GM23248 (cell line): ENCODE data around the gene IKZF3. TPM values are rescaled to one million over a fixed set of nuclear protein-coding genes. Genes with fewer than 3 reads are reported as not detected.
"Not testable (repeated sequence)": the region's sequence is repeated elsewhere in the genome, so short reads cannot be mapped to it uniquely, and the experiment has no call there.

Source experiments
- DNase-seq: peaks from one replicate; pipeline ENCODE4 v3.0.0-alpha.2; 2015
- H2AFZ ChIP-seq: fragments of 200-600 bp; sonication (generic); 2 replicates; pipeline ENCODE4 v1.6.1; 2016; ENCODE audit warnings: antibody characterized with exemption
- H3F3A ChIP-seq: fragments of 200-600 bp; sonication (generic); 2 replicates; pipeline ENCODE4 v1.6.1; 2016; ENCODE audit warnings: mild to moderate bottlenecking, antibody characterized with exemption, mixed run types; ENCODE audit not compliant: insufficient read depth
- H3K27ac ChIP-seq: fragments of 200-600 bp; sonication (generic); 2 replicates; pipeline ENCODE4 v1.5.1; 2016; ENCODE audit warnings: mild to moderate bottlenecking
- H3K27me3 ChIP-seq: fragments of 200-600 bp; sonication (generic); replicated peaks from 2 replicates; pipeline ENCODE4 v1.6.1; 2016; ENCODE audit warnings: mild to moderate bottlenecking; ENCODE audit not compliant: insufficient read depth
- H3K36me3 ChIP-seq: fragments of 200-600 bp; sonication (generic); 2 replicates; pipeline ENCODE4 v1.6.1; 2016; ENCODE audit warnings: low read depth, mild to moderate bottlenecking
- H3K4me1 ChIP-seq: fragments of 200-600 bp; sonication (generic); 2 replicates; pipeline ENCODE4 v1.6.1; 2016; ENCODE audit warnings: mild to moderate bottlenecking; ENCODE audit not compliant: insufficient read depth
- H3K4me2 ChIP-seq: fragments of 200-600 bp; sonication (generic); one replicate; pipeline ENCODE4 v1.6.1; 2016; ENCODE audit warnings: mild to moderate bottlenecking; ENCODE audit not compliant: unreplicated experiment
- H3K4me3 ChIP-seq: fragments of 200-600 bp; sonication (generic); 2 replicates; pipeline ENCODE4 v1.5.1; 2016; ENCODE audit warnings: mild to moderate bottlenecking
- H3K79me2 ChIP-seq: fragments of 200-600 bp; sonication (generic); 2 replicates; pipeline ENCODE4 v1.6.1; 2016; ENCODE audit warnings: mild to moderate bottlenecking; ENCODE audit not compliant: insufficient read depth
- H3K9ac ChIP-seq: fragments of 200-600 bp; sonication (generic); 2 replicates; pipeline ENCODE4 v1.6.1; 2016; ENCODE audit warnings: mild to moderate bottlenecking
- H3K9me2 ChIP-seq: fragments of 200-600 bp; sonication (generic); 2 replicates; pipeline ENCODE4 v1.6.1; 2016; ENCODE audit warnings: mixed run types, mild to moderate bottlenecking, moderate library complexity; ENCODE audit not compliant: insufficient read depth
- H3K9me3 ChIP-seq: fragments of 200-600 bp; sonication (generic); one replicate; pipeline ENCODE4 v1.6.1; 2017; ENCODE audit warnings: low read depth
- H4K20me1 ChIP-seq: fragments of 200-600 bp; sonication (generic); 2 replicates; pipeline ENCODE4 v1.6.0; 2016; ENCODE audit not compliant: insufficient read depth
- EZH2 ChIP-seq: fragments of 200-600 bp; sonication (generic); IDR thresholded peaks from 2 replicates; pipeline ENCODE4 v1.6.1; 2018; ENCODE audit warnings: antibody characterized with exemption, mild to moderate bottlenecking; ENCODE audit not compliant: insufficient read depth, poor library complexity, severe bottlenecking
- EZH2phosphoT487 ChIP-seq: fragments of 200-600 bp; sonication (generic); IDR thresholded peaks from 2 replicates; pipeline ENCODE4 v1.6.1; 2018; ENCODE audit warnings: antibody characterized with exemption, moderate library complexity, mild to moderate bottlenecking, low read depth; ENCODE audit not compliant: insufficient read depth
- WGBS, 2 experiments: methylation state at CpG; one replicate each; pipeline ENCODE4 v1.1.6; 2015 to 2017; ENCODE audit warnings: low lambda C conversion rate in 2 of 2, low coverage in 1 of 2; ENCODE audit errors: missing lambda C conversion rate in 2 of 2; 5-methylcytosine and 5-hydroxymethylcytosine counted together
- in situ Hi-C: fragments of 300-500 bp; cut with MboI; formaldehyde crosslinking; loops from 2 replicates; pipeline ENCODE4 v1.15.0; 2020
- polyA plus RNA-seq: library from polyadenylated mRNA; unstranded; fragments of >200 nt; fragmentation: Nextera tagmentation; extraction: Ambion mirVana; gene quantifications from 2 replicates; pipeline ENCODE4 v1.2.1, GENCODE V29; 2016
- total RNA-seq: library from RNA; depleted of rRNA; stranded (reverse); fragments of >200 nt; shearing (Covaris generic); gene quantifications from 2 replicates; pipeline ENCODE4 v1.2.3, GENCODE V29; 2014

The IKZF3 gene
- total and polyA plus RNA-seq, 2 experiments from 2014 or later: 0.09 TPM; not detected in 1

DNA sequence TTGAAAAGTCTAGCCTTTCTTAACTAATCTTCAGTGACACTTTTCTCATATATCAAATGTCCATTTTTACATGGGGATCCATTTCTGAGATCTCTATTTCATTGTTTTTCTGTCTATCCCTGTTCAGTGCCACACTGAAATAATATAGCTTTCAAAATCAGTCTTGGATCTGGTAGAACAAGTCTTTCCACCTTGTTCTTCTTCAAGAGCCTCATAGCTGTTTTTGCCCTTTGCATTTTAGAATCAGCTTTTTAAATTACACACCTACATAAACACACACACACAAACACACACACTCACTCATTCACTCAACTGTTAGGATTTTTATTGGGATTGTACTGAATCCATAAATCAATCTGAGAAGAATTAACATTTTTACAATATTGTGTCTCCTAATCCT lies 35.1 kb upstream of the IKZF3 start:
- H3K9me3 ChIP-seq: no peaks in the 10 kb centered on the region
- H3K4me3 ChIP-seq: no peak overlapping the region
- H3K4me1 ChIP-seq: no peaks in the 10 kb centered on the region
- DNase-seq: no peak
- no peak overlapping the region for H3K27ac ChIP-seq
- H3K9ac ChIP-seq: no peak overlapping the region
- H2AFZ ChIP-seq: no peak overlapping the region
- H4K20me1 ChIP-seq: no peaks in the 10 kb centered on the region
- H3K4me2 ChIP-seq: no peak overlapping the region
- no peaks in the 10 kb centered on the region for H3K9me2 ChIP-seq
- H3K27me3 ChIP-seq: no peaks in the 10 kb centered on the region; the same call in 1 of the 2 replicates
- no peaks in the 10 kb centered on the region for H3K79me2 ChIP-seq
- in situ Hi-C loops: no loop called here
- TF ChIP-seq EZH2phosphoT487 (no peak), EZH2 (no peak)
- no peaks in the 10 kb centered on the region for H3F3A ChIP-seq
- H3K36me3 ChIP-seq: no peaks in the 10 kb centered on the region

DNA sequence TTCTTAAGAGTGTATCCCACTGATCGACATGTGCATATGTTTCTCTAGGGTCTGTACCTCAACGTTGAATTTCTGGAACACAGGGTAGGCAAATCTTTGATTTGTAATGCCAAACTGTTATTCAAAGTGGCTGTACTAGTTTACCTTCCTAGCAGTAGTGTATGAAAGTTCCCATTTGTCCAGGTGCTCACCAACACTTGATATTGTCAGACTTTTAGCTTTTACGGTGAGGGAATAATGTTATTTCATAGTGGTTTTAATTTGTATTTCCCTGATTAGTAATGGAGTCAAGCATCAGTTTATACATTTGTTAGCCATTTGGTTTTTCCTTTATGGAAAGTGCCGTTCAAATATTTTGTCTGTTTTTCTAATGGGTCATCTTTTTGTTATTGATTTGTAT lies 34.0 kb upstream of the IKZF3 start:
- no peak for TF ChIP-seq EZH2phosphoT487
- TF ChIP-seq EZH2: no peak
- Histone ChIP-seq H3K9me3 (no peaks in the 10 kb centered on the region), H2AFZ (no peak overlapping the region), H3K79me2 (no peaks in the 10 kb centered on the region), H3K9ac (no peak overlapping the region), H3K9me2 (no peaks in the 10 kb centered on the region), H3K27me3 (no peaks in the 10 kb centered on the region; the same call in 1 of the 2 replicates), H3K4me3 (no peak overlapping the region), H3K4me2 (no peak overlapping the region), H3K36me3 (no peaks in the 10 kb centered on the region), H3K4me1 (no peaks in the 10 kb centered on the region), H3F3A (no peaks in the 10 kb centered on the region), H4K20me1 (no peaks in the 10 kb centered on the region), H3K27ac (no peak overlapping the region)
- in situ Hi-C loops: no loop called here
- DNase-seq: no peak
- WGBS, 2 experiments: 57 to 67% methylated on average over 4 of the region's 4 CpGs

DNA sequence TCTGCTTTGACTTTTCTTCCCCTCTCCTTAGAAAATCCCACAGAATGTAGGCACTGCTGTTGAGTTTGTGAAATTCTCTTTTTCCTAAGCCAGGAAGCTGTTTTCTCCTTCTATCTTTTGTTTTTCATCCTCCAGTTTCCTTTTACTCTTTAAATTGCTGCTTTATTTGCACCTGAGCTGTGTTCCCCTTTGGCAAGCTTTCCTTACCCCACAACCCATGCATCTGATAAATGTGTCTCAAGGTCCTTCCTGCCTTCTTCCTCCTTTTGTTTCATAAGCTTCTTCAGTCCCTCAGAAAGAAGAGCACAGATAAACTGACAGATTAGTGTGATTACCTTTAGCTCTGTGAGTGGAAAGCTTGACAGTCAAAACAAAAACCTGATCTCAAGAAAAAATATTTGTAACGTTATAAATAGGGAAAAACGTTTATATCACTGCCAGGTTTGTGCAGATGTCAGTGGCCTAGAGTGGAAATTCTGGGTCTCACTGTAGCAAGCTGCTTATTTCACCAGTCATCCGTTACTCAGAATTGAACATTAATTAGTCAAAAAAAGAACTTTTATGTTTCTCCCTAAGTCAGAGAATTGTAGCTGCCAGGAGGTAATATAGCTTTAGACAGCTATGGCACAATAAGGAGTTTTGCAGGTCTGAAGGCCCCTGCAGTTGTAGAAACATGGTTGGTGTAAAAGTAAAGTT lies 30.7 kb upstream of the IKZF3 start:
- H3K4me2 ChIP-seq: no peak overlapping the region
- no peaks in the 10 kb centered on the region for H3K4me1 ChIP-seq
- H3K9me3 ChIP-seq: no peaks in the 10 kb centered on the region
- no peak overlapping the region for H3K4me3 ChIP-seq
- H3K9ac ChIP-seq: no peak overlapping the region
- H3K27me3 ChIP-seq: peaks cover 19% of the 10 kb centered on the region
- H4K20me1 ChIP-seq: no peaks in the 10 kb centered on the region
- no peak overlapping the region for H3K27ac ChIP-seq
- WGBS, 2 experiments: 19 to 21% methylated on average over 3 of the region's 3 CpGs
- DNase-seq: no peak
- in situ Hi-C loops: no loop called here
- TF ChIP-seq EZH2 (no peak), EZH2phosphoT487 (no peak)
- no peaks in the 10 kb centered on the region for H3F3A ChIP-seq
- no peaks in the 10 kb centered on the region for H3K36me3 ChIP-seq
- no peaks in the 10 kb centered on the region for H3K9me2 ChIP-seq
- H3K79me2 ChIP-seq: no peaks in the 10 kb centered on the region
- H2AFZ ChIP-seq: no peak overlapping the region

DNA sequence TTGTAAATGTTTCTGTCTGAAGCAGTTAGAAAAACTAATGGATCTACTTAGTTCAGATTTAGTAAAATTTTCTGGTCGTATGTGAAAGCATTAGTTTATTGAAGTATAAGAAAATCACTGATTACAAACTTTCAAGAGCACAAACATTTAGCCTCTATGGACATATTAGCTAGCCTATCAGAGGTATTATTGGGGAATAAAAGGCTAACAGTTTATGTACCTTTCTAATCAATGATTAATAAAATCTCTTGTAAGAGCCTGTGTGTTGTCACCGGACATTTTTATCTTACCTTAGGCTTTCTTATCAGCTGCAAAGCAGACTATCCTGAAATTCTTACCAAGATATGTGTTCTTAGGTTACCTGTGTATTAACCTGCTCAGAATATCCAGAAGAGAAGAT lies 25.1 kb upstream of the IKZF3 start:
- no peaks in the 10 kb centered on the region for H3K9me2 ChIP-seq
- no peak overlapping the region for H2AFZ ChIP-seq
- no peak overlapping the region for H3K9ac ChIP-seq
- H3K4me1 ChIP-seq: no peaks in the 10 kb centered on the region
- WGBS, 2 experiments: 2% methylated on average over 2 of the region's 2 CpGs
- TF ChIP-seq EZH2: no peak
- no peak for TF ChIP-seq EZH2phosphoT487
- H4K20me1 ChIP-seq: no peaks in the 10 kb centered on the region
- no peaks in the 10 kb centered on the region for H3F3A ChIP-seq
- no peak overlapping the region for H3K4me2 ChIP-seq
- H3K79me2 ChIP-seq: no peaks in the 10 kb centered on the region
- peaks cover 32% of the 10 kb centered on the region for H3K27me3 ChIP-seq
- no peak overlapping the region for H3K4me3 ChIP-seq
- H3K9me3 ChIP-seq: no peaks in the 10 kb centered on the region
- in situ Hi-C loops: no loop called here
- DNase-seq: no peak
- no peaks in the 10 kb centered on the region for H3K36me3 ChIP-seq
- H3K27ac ChIP-seq: no peak overlapping the region

DNA sequence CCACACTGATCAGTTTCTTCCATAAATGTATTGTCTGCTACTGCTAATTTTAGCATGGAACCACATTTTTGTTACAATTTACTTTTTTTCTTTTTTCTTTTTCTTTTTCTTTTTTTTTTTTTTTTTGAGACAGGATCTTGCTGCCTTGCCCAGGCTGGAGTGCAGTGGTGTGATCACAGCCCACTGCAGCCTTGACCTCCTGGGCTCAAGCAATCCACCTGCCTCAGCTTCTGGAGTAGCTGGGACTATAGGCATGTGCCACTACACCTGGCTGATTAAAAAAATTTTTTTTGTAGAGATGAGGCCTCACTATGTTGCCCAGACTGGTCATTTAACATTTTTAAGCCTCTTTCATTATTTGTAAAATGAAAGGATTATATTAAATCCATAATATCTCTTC lies 23.0 kb upstream of the IKZF3 start:
- Histone ChIP-seq H3K9me2 (no peaks in the 10 kb centered on the region), H3K4me2 (no peak overlapping the region), H3K27ac (no peak overlapping the region), H3K9me3 (no peaks in the 10 kb centered on the region), H3K4me1 (no peaks in the 10 kb centered on the region), H3K79me2 (no peaks in the 10 kb centered on the region), H3F3A (no peaks in the 10 kb centered on the region), H3K36me3 (no peaks in the 10 kb centered on the region), H3K4me3 (no peak overlapping the region), H3K9ac (no peak overlapping the region), H2AFZ (no peak overlapping the region), H3K27me3 (peaks cover 23% of the 10 kb centered on the region; the same call in 1 of the 2 replicates), H4K20me1 (no peaks in the 10 kb centered on the region)
- in situ Hi-C loops: no loop called here
- no peak for TF ChIP-seq EZH2phosphoT487
- no peak for TF ChIP-seq EZH2
- DNase-seq: no peak

DNA sequence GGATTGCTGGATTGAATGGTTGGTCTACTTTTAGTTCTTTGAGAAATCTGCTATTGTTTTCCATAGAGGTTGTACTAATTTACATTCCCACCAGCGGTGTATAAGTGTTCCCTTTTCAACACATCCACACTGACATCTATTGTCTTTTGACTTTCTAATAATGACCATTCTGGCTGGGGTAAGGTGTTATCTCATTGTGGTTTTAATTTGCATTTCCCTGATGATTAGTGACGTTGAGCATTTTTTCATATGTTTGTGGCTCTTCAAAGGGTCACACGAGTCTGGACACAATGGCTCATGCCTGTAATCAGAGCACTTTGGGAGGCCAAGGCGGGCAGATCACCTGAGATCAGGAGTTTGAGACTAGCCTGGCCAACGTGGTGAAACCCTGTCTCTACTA lies 22.0 kb upstream of the IKZF3 start:
- DNase-seq, H3K4me1 ChIP-seq, H3K36me3 ChIP-seq, H3K79me2 ChIP-seq, H3K4me2 ChIP-seq, H3K9me2 ChIP-seq, H3K27ac ChIP-seq, H3F3A ChIP-seq, H3K9ac ChIP-seq, H2AFZ ChIP-seq, H3K9me3 ChIP-seq, in situ Hi-C loops, H4K20me1 ChIP-seq, H3K4me3 ChIP-seq: not testable (repeated sequence)
- H3K27me3 ChIP-seq: peaks cover 16% of the 10 kb centered on the region; the same call in 1 of the 2 replicates
- 21 to 27% methylated on average over 5 of the region's 5 CpGs for WGBS, 2 experiments
